Cardiac fibroblast (primary cell): ENCODE data around the gene LTBP1.
"Not testable (repeated sequence)": the region's sequence is repeated elsewhere in the genome, so short reads cannot be mapped to it uniquely, and the experiment has no call there.

Experiments
- DNase-seq, 2 donors: peaks; one replicate each; pipeline versions ENCODE4 v3.0.0 to v3.0.0-alpha.2; 2010; ENCODE audit warnings: low read depth in 2 of 2
- H3K4me3 ChIP-seq, 2 donors: replicated peaks in 1 of 2; 1 replicate in 1 of 2; 2 replicates in 1 of 2; pipeline ENCODE4 v1.5.1; 2011; ENCODE audit warnings: low read depth in 2 of 2, low read length in 2 of 2, mild to moderate bottlenecking in 2 of 2, moderate library complexity in 1 of 2
- TF ChIP-seq, protein P1 (sequence below): IDR thresholded peaks from one replicate; pipeline ENCODE4 v1.5.1; 2011; ENCODE audit warnings: low read depth, mild to moderate bottlenecking, low read length, inconsistent platforms

LTBP1 gene

DNA sequence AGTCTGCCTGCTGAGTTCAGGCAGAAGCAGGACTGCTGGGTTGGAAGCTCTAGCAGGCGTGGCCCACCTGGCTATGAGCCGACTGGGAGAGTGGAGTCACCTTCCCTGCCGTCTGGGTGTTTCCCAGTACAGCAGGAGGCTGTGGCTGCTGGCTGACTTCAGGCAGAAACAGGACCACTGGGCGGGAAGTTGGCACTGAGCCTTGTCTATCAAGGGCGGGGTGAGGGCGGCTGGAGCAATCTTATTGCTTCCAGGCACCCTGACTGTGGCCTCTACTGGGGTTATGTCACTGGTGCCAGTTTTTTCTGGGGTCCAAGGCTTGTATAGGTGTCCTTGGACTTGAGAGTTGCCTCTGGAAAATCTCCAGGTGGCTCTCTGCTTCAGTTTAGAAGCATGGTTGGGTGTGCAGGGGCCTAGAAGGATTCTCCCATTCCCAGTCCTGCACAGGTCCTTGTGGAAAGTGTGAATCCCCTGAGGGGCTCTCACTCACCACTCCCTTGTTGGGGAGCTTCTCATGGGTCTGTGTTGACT, 30.5 kb downstream of the LTBP1 start:
- DNase-seq = peak; percentile 33 to 37
- TF ChIP-seq, protein P1, sequence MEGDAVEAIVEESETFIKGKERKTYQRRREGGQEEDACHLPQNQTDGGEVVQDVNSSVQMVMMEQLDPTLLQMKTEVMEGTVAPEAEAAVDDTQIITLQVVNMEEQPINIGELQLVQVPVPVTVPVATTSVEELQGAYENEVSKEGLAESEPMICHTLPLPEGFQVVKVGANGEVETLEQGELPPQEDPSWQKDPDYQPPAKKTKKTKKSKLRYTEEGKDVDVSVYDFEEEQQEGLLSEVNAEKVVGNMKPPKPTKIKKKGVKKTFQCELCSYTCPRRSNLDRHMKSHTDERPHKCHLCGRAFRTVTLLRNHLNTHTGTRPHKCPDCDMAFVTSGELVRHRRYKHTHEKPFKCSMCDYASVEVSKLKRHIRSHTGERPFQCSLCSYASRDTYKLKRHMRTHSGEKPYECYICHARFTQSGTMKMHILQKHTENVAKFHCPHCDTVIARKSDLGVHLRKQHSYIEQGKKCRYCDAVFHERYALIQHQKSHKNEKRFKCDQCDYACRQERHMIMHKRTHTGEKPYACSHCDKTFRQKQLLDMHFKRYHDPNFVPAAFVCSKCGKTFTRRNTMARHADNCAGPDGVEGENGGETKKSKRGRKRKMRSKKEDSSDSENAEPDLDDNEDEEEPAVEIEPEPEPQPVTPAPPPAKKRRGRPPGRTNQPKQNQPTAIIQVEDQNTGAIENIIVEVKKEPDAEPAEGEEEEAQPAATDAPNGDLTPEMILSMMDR = no peak
- no peak overlapping the region for H3K4me3 ChIP-seq

DNA sequence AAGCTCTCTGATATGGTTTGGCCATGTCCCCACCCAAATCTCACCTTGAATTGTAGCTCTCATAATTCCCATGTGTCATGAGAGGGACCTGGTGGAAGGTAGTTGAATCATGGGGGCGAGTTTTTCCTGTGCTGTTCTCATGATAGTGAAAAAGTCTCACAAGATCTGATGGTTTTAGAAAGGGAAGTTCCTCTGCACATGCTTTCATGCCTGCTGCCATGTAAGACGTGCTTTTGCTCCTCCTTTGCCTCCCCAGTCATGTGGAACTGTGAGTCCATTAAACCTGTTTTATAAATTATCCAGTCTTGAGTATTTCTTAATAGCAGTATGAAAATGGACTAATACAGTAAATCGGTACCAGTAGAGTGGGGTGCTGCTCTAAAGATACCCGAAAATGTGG, 34.9 kb downstream of the LTBP1 start:
- H3K4me3 ChIP-seq = no peak overlapping the region
- no peak for DNase-seq
- TF ChIP-seq, protein P1 = no peak

DNA sequence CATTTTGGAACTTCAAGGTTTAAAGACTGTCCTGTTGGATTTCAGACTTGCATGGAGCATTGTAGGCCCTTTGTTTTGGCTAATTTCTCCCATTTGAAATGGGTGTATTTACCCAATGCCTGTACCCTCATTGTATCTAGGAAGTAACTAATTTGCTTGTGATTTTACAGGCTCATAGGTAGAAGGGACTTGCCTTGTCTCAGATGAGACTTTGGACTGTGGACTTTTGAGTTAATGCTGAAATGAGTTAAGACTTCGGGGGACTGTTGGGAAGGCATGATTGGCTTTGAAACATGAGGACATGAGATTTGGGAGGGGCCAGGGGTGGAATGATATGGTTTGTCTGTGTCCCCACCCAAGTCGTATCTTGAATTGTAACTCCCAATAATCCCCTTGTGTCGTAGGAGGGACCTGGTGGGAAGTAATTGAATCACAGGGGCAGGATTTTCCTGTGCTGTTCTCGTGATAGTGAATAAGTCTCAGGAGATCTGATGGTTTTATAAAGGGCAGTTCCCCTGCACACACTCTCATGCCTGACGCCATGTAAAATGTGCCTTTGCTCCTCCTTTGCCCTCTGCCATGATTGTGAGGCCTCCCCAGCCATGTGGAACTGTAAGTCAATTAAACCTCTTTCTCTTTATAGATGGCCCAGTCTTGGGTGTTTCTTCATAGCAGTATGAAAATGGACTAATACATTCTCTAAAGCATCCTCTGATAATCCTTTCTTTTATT, 36.6 kb downstream of the LTBP1 start:
- DNase-seq, H3K4me3 ChIP-seq: not testable (repeated sequence)

DNA sequence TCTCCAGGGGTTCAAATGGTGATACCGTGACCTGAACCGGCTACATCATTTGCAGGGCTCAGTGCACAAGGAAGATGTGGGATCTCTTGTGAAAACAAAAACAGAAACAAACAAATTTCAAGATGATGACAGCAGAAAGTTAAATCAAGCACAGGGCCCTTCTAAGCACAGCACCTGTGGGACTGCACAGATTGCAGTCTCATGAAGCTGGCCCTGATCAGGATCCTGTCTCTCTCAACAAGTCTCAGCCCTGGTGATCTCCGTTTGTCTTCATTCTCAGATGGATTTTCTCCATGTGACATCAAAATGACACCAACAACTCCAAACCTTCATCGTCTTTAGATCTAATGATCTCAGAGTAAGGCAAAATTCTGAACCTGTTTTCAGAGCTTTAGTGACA, 39.7 kb downstream of the LTBP1 start:
- H3K4me3 ChIP-seq = no peak overlapping the region
- TF ChIP-seq, protein P1 = no peak
- no peak for DNase-seq

DNA sequence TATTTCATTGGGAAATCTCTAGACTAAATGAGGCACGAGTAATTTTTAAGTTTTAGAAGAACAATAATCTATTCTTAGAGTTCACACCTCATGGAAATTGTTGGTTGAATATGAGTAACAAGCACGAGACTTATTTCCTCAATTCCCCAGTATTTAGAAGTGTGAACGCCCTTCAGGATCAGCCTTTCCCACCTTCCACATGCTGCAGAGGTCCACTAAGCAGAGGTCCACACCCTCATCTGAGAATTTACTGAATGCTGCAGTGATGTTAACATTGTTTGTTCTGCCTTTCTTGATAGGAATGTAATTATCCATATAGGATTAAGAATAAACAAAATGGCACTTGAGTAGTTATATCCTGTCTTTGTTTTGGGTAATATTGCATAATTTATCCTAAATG, 41.8 kb downstream of the LTBP1 start:
- H3K4me3 ChIP-seq = no peak overlapping the region
- DNase-seq = no peak
- TF ChIP-seq, protein P1 = no peak

DNA sequence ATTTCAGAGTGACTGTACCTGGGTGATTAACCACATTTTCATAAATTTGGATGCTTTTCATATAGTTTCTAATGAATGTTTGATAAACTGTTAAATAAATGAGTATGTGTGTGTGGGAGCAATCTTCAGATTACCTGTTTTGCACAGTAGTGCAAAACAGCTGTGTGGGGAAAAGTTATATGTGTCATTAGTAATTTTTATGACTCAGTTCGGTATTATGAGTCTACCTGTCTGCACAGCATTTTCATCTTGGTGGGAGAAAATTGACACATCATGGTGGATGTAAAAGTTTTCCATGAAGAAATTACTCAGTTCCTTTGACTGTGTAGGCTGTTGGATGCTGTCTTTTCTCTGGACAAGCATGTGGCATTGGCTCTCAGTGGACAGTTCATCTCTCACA, 43.8 kb downstream of the LTBP1 start:
- H3K4me3 ChIP-seq = no peak overlapping the region
- no peak for DNase-seq
- TF ChIP-seq, protein P1 = no peak

DNA sequence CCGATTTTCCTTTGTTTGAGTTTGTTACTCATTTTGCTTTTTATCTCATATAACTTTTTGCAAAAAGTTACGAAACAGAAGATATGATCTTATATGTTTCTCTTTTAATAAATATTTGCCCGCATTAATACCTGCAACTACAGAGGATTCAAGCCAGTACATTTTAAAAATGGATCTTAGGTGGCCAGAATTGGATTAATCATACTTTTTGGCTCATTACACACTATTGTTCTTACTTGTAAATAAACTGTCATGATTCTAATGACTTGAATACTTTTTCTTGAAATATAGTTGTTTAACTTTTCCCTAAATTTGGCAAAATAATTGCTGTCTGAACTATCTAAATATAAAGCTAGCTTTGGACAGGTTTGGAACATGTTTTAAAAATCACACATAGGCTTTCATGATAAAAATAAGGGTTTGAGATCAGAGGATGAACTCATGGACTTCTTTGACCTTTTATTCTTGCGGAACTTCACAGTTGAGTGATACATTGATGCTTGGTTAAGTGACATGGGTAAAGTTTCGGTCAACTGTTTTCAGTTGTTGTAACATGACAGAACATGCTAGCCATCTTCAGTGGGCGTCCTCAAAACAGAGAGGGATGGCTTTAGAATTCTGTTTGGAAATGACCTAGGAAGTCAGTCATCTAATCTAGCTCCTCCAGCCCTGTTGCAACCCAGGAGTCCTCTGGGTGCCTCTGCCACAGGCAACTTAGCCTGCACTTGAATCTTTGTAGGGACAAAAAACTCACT, 44.5 kb downstream of the LTBP1 start:
- TF ChIP-seq, protein P1 = no peak
- no peak for DNase-seq
- no peak overlapping the region for H3K4me3 ChIP-seq
